ENCODE measurements around the gene DHX15. TPM values are rescaled to one million over a fixed set of nuclear protein-coding genes. Genes with fewer than 3 reads are reported as not detected.

The DHX15 gene
- total RNA-seq, 1 experiment from 2014 or later = 240 TPM

GRCh38 chr4:24510091-24510490 is 74.3 kb downstream of the DHX15 start:
- TF ChIP-seq SMAD4 (CRISPR knock-in tag; IDR thresholded peaks at IDR 0.05) = no peak
- TF ChIP-seq ZNF281 (CRISPR knock-in tag; IDR thresholded peaks at IDR 0.05) = no peak
- no peak for TF ChIP-seq ZNF121 (CRISPR knock-in tag; IDR thresholded peaks at IDR 0.05)
- TF ChIP-seq NFATC4 (CRISPR knock-in tag; IDR thresholded peaks at IDR 0.05) = no peak
- H3K27me3 Mint-ChIP-seq (ENCODE audit: low read depth) = no peaks in the 10 kb centered on the region
- ChIA-PET CTCF (interaction anchor here (1.4 to 2.0 kb wide), 2 partner anchors 34 to 178 kb away, joined by 4 to 8 read pairs; no protein-coding TSS in a partner anchor), POLR2A (interaction anchor here (0.6 to 1.7 kb wide), 3 partner anchors 21 to 736 kb away, joined by 3 read pairs; no protein-coding TSS in a partner anchor)
- DNase-seq (ENCODE audit: low spot score) (no peak), ATAC-seq (no peak; the same call in 1 of the 2 replicates)
- peaks cover 38% of the 10 kb centered on the region for H3K36me3 Mint-ChIP-seq
- H3K27ac Mint-ChIP-seq = peak overlapping the region; percentile 57
- peaks cover 89% of the 10 kb centered on the region for H3K4me1 Mint-ChIP-seq
- peaks cover 12% of the 10 kb centered on the region for H3K9me3 Mint-ChIP-seq
- no peak overlapping the region for H3K4me3 Mint-ChIP-seq

GRCh38 chr4:24508541-24508940 is 75.8 kb downstream of the DHX15 start:
- TF ChIP-seq ZBTB21 (CRISPR knock-in tag; IDR thresholded peaks at IDR 0.05; ENCODE audit: borderline replicate concordance) = no peak
- no peak for TF ChIP-seq ZNF423 (CRISPR knock-in tag; IDR thresholded peaks at IDR 0.05)
- TF ChIP-seq MLX (CRISPR knock-in tag; IDR thresholded peaks at IDR 0.05) = no peak
- no peak for TF ChIP-seq PREB (CRISPR knock-in tag; IDR thresholded peaks at IDR 0.05; ENCODE audit: borderline replicate concordance)
- TF ChIP-seq ATF6 (CRISPR knock-in tag; IDR thresholded peaks at IDR 0.05) = no peak
- TF ChIP-seq AFF4 (CRISPR knock-in tag; IDR thresholded peaks at IDR 0.05; ENCODE audit: borderline replicate concordance) = no peak
- TF ChIP-seq ZNF281 (CRISPR knock-in tag; IDR thresholded peaks at IDR 0.05) = no peak
- TF ChIP-seq TP53 (CRISPR knock-in tag; IDR thresholded peaks at IDR 0.05) = no peak
- H3K27me3 Mint-ChIP-seq (ENCODE audit: low read depth) = no peaks in the 10 kb centered on the region
- H3K9me3 Mint-ChIP-seq = peaks cover 8% of the 10 kb centered on the region
- no peak for DNase-seq (ENCODE audit: low spot score)
- ChIA-PET POLR2A (interaction anchor here (0.6 kb wide), 1 partner anchor 225 kb away, joined by 7 read pairs; no protein-coding TSS in a partner anchor), CTCF (interaction anchor here (1.6 to 2.0 kb wide), 2 partner anchors 33 to 36 kb away, joined by 4 to 8 read pairs; no protein-coding TSS in a partner anchor)
- H3K4me1 Mint-ChIP-seq = peaks cover 85% of the 10 kb centered on the region
- H3K36me3 Mint-ChIP-seq = peaks cover 35% of the 10 kb centered on the region
- H3K4me3 Mint-ChIP-seq = no peak overlapping the region
- no peak for ATAC-seq
- H3K27ac Mint-ChIP-seq = peak overlapping the region; percentile 61; the same call in 1 of the 2 replicates
